ENCODE results near the gene KIAA0232. TPM values are rescaled to one million over a fixed set of nuclear protein-coding genes. Genes with fewer than 3 reads are reported as not detected.

Gene KIAA0232
- total and polyA plus RNA-seq, 2 experiments from 2014 or later, result 27.4 to 28.7 TPM

- Histone ChIP-seq H3K4me1 (ENCODE audit: low read depth) (no peaks in the 10 kb centered on the region), H3K9me3 (ENCODE audit: low read depth) (no peaks in the 10 kb centered on the region), H3K4me3 (no peak overlapping the region), H3K27ac (no peak overlapping the region), H3K27me3 (no peaks in the 10 kb centered on the region), H3K36me3 (peaks cover 29% of the 10 kb centered on the region)
- no peak for DNase-seq (ENCODE audit: low read depth in 1 of 2, low spot score in 1 of 2)
- no peak for TF ChIP-seq CTCF (IDR thresholded peaks at IDR 0.05; ENCODE audit: low read depth, low read length)
These were observed 92.9 kb downstream of the KIAA0232 start for GRCh38 chr4:6875431-6875831.

GRCh38 chr4:6876440-6876839 is 93.9 kb downstream of the KIAA0232 start:
- Histone ChIP-seq H3K36me3 (peaks cover 37% of the 10 kb centered on the region), H3K27ac (no peak overlapping the region)

GRCh38 chr4:6877067-6877466 is 94.5 kb downstream of the KIAA0232 start:
- Histone ChIP-seq H3K27me3 (no peaks in the 10 kb centered on the region), H3K36me3 (peaks cover 39% of the 10 kb centered on the region), H3K4me1 (ENCODE audit: low read depth) (no peaks in the 10 kb centered on the region), H3K9me3 (ENCODE audit: low read depth) (no peaks in the 10 kb centered on the region), H3K4me3 (no peak overlapping the region), H3K27ac (no peak overlapping the region)
- no peak for DNase-seq (ENCODE audit: low read depth in 1 of 2, low spot score in 1 of 2)
- TF ChIP-seq CTCF (IDR thresholded peaks at IDR 0.05; ENCODE audit: low read depth, low read length), result no peak

More at GRCh38 chr4:6876440-6876839, 93.9 kb downstream of the KIAA0232 start:
- TF ChIP-seq CTCF (IDR thresholded peaks at IDR 0.05; ENCODE audit: low read depth, low read length), result no peak
- H3K4me3 ChIP-seq, result no peak overlapping the region
- no peaks in the 10 kb centered on the region for H3K9me3 ChIP-seq (ENCODE audit: low read depth)
- no peaks in the 10 kb centered on the region for H3K4me1 ChIP-seq (ENCODE audit: low read depth)
- no peaks in the 10 kb centered on the region for H3K27me3 ChIP-seq
- peak in 1 of 2 donors; percentile 36 for DNase-seq (ENCODE audit: low read depth in 1 of 2, low spot score in 1 of 2)

GRCh38 chr4:6878451-6879059 is 96.0 kb downstream of the KIAA0232 start:
- Histone ChIP-seq H3K4me1 (ENCODE audit: low read depth) (no peaks in the 10 kb centered on the region), H3K27ac (no peak overlapping the region), H3K27me3 (no peaks in the 10 kb centered on the region), H3K4me3 (no peak overlapping the region), H3K9me3 (ENCODE audit: low read depth) (no peaks in the 10 kb centered on the region), H3K36me3 (peaks cover 54% of the 10 kb centered on the region)
- no peak for TF ChIP-seq CTCF (IDR thresholded peaks at IDR 0.05; ENCODE audit: low read depth, low read length)
- no peak for DNase-seq (ENCODE audit: low read depth in 1 of 2, low spot score in 1 of 2)

GRCh38 chr4:6880691-6881090 is 98.2 kb downstream of the KIAA0232 start:
- Histone ChIP-seq H3K36me3 (peaks cover 52% of the 10 kb centered on the region), H3K27me3 (no peaks in the 10 kb centered on the region), H3K9me3 (ENCODE audit: low read depth) (no peaks in the 10 kb centered on the region), H3K27ac (no peak overlapping the region), H3K4me3 (no peak overlapping the region), H3K4me1 (ENCODE audit: low read depth) (no peaks in the 10 kb centered on the region)
- DNase-seq (ENCODE audit: low read depth in 1 of 2, low spot score in 1 of 2), result no peak
- TF ChIP-seq CTCF (IDR thresholded peaks at IDR 0.05; ENCODE audit: low read depth, low read length), result no peak

All from cardiac muscle cell (in vitro differentiated cells and primary cell).